HG03432 (cell line): ENCODE measurements around the gene KHDRBS2.

Source experiments
- ATAC-seq: cut with Tn5 transposase; IDR thresholded peaks from one replicate; pipeline ENCODE4 v1.9.1; 2021; ENCODE audit warnings: mild to moderate bottlenecking, moderate library complexity; ENCODE audit not compliant: unreplicated experiment

The KHDRBS2 gene

GRCh38 chr6:62192593-62192992 is 93.4 kb downstream of the KHDRBS2 start:
- no peak for ATAC-seq

- no peak for ATAC-seq
Observed at GRCh38 chr6:62175195-62175594, 110.8 kb downstream of the KHDRBS2 start.

- no peak for ATAC-seq
Observed at GRCh38 chr6:62174548-62174947, 111.5 kb downstream of the KHDRBS2 start.

GRCh38 chr6:62167736-62168135 is 118.3 kb downstream of the KHDRBS2 start:
- no peak for ATAC-seq

- no peak for ATAC-seq
Observed at GRCh38 chr6:62162858-62163257, 123.2 kb downstream of the KHDRBS2 start.

GRCh38 chr6:62152796-62153195 is 133.2 kb downstream of the KHDRBS2 start:
- ATAC-seq = no peak

- ATAC-seq = peak; percentile 90
Observed at GRCh38 chr6:62150048-62150663, 135.9 kb downstream of the KHDRBS2 start.

- ATAC-seq = no peak
Observed at GRCh38 chr6:62146954-62147853, 138.8 kb downstream of the KHDRBS2 start.

GRCh38 chr6:62129127-62129526 is 156.9 kb downstream of the KHDRBS2 start:
- no peak for ATAC-seq

- no peak for ATAC-seq
Observed at GRCh38 chr6:62119401-62119800, 166.6 kb downstream of the KHDRBS2 start.

GRCh38 chr6:62103186-62103859 is 182.7 kb downstream of the KHDRBS2 start:
- ATAC-seq = no peak

- ATAC-seq = no peak
Observed at GRCh38 chr6:62102387-62102786, 183.6 kb downstream of the KHDRBS2 start.

GRCh38 chr6:62090442-62091229 is 195.4 kb downstream of the KHDRBS2 start:
- no peak for ATAC-seq

- ATAC-seq = no peak
Observed at GRCh38 chr6:62089781-62090180, 196.2 kb downstream of the KHDRBS2 start.

- ATAC-seq = no peak
Observed at GRCh38 chr6:62086047-62086446, 200.0 kb downstream of the KHDRBS2 start.

- ATAC-seq = no peak
Observed at GRCh38 chr6:62075869-62076268, 210.2 kb downstream of the KHDRBS2 start.

- no peak for ATAC-seq
Observed at GRCh38 chr6:62059901-62060300, 226.1 kb downstream of the KHDRBS2 start.

GRCh38 chr6:62057300-62057699 is 228.7 kb downstream of the KHDRBS2 start:
- no peak for ATAC-seq

- no peak for ATAC-seq
Observed at GRCh38 chr6:62045502-62045901, 240.5 kb downstream of the KHDRBS2 start.

GRCh38 chr6:62043084-62043483 is 242.9 kb downstream of the KHDRBS2 start:
- peak; percentile 42 for ATAC-seq

GRCh38 chr6:62042429-62042828 is 243.6 kb downstream of the KHDRBS2 start:
- ATAC-seq = no peak
